ENCODE measurements around the gene CBFA2T3.

GRCh38 chr16:89006036-89006752, 29.2 kb upstream of the CBFA2T3 start:
- TF ChIP-seq CTCF (IDR thresholded peaks at IDR 0.05 in 8 of 11, conservative IDR thresholded peaks at IDR 0.05 in 3 of 11), result no peak
- no peak for TF ChIP-seq POLR2A (IDR thresholded peaks at IDR 0.05)
- no peak for TF ChIP-seq POLR2AphosphoS5 (IDR thresholded peaks at IDR 0.05)

Measured in spleen (tissue), 7 donors.